Body of pancreas (tissue), 4 donors: ENCODE results near the gene FRRS1L.

Source experiments
- POLR2A ChIP-seq, 3 donors: fragments of 450-650 bp; IDR thresholded peaks; one replicate each; pipeline ENCODE4 v1.6.1; 2016; ENCODE audit warnings: antibody characterized with exemption in 3 of 3, mild to moderate bottlenecking in 2 of 3
- TF ChIP-seq, protein P1 (sequence below), 7 experiments: fragments of 450-650 bp in 4 of 7; fragments of 200-600 bp in 3 of 7; sonication (generic) in 3 of 7; IDR thresholded peaks; one replicate each; pipeline ENCODE4 v1.5.1; 2016 to 2019; ENCODE audit warnings: antibody characterized with exemption in 7 of 7

DNA sequence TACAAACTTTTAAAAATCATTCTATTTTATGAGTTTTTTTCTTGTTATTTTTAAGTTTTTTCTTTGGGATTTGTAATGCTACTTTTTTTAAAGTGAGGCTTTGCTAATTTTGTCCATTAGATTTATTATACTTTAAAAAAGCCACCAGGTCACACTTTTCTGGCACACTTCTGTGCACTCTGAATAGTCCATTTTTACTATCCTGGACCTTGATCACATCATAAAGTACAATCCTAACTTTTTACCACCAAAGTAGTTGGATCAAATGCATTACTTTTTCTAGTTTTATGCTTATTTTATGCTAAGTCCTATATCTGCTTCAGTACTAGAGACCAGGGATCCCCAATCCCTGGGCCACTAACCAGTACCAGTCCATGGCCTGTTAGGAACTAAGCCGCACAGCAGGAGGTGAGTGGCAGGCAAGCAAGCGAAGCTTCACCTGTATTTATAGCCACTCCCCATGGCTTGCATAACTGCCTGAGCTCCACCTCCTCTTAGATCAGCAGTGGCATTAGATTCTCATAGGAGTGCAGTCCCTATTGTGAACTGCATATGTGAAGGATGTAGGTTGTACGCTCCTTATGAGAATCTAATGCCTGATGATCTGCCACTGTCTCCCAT lies 16.0 kb downstream of the FRRS1L start:
- TF ChIP-seq, protein P1, sequence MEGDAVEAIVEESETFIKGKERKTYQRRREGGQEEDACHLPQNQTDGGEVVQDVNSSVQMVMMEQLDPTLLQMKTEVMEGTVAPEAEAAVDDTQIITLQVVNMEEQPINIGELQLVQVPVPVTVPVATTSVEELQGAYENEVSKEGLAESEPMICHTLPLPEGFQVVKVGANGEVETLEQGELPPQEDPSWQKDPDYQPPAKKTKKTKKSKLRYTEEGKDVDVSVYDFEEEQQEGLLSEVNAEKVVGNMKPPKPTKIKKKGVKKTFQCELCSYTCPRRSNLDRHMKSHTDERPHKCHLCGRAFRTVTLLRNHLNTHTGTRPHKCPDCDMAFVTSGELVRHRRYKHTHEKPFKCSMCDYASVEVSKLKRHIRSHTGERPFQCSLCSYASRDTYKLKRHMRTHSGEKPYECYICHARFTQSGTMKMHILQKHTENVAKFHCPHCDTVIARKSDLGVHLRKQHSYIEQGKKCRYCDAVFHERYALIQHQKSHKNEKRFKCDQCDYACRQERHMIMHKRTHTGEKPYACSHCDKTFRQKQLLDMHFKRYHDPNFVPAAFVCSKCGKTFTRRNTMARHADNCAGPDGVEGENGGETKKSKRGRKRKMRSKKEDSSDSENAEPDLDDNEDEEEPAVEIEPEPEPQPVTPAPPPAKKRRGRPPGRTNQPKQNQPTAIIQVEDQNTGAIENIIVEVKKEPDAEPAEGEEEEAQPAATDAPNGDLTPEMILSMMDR (IDR thresholded peaks at IDR 0.05) = no peak
- TF ChIP-seq POLR2A (IDR thresholded peaks at IDR 0.05) = no peak
